Spleen (tissue), 11 donors: ENCODE results near the gene OR5L2. TPM values are rescaled to one million over a fixed set of nuclear protein-coding genes. Genes with fewer than 3 reads are reported as not detected.

Experiments used
- DNase-seq: peaks from one replicate; pipeline ENCODE4 v3.0.0-alpha.2; 2020
- H3K27ac ChIP-seq, 8 donors: fragments of 200-600 bp; sonication (generic) in 7 of 8; 1 replicate in 4 of 8; 2 replicates in 4 of 8; pipeline versions ENCODE4 v1.5.0 to v1.8.0; 2016 to 2021; ENCODE audit warnings: inconsistent platforms in 4 of 8, mild to moderate bottlenecking in 4 of 8, moderate library complexity in 1 of 8
- H3K27me3 ChIP-seq, 7 donors: fragments of 200-600 bp; sonication (generic) in 6 of 7; replicated peaks in 1 of 7; 1 replicate in 4 of 7; 2 replicates in 3 of 7; pipeline versions ENCODE4 v1.5.0 to v1.8.0; 2016 to 2021; ENCODE audit warnings: inconsistent platforms in 3 of 7, mild to moderate bottlenecking in 1 of 7
- H3K36me3 ChIP-seq, 6 donors: fragments of 200-600 bp; sonication (generic) in 5 of 6; 1 replicate in 4 of 6; 2 replicates in 2 of 6; pipeline versions ENCODE4 v1.5.0 to v1.8.0; 2016 to 2021; ENCODE audit warnings: inconsistent platforms in 2 of 6
- H3K4me1 ChIP-seq, 6 donors: fragments of 200-600 bp; sonication (generic) in 5 of 6; 1 replicate in 3 of 6; 2 replicates in 3 of 6; pipeline versions ENCODE4 v1.5.0 to v1.8.0; 2016 to 2021; ENCODE audit warnings: inconsistent platforms in 3 of 6
- H3K4me3 ChIP-seq, 8 donors: fragments of 200-600 bp; sonication (generic) in 7 of 8; 1 replicate in 4 of 8; 2 replicates in 4 of 8; pipeline versions ENCODE4 v1.5.0 to v1.8.0; 2016 to 2021; ENCODE audit warnings: inconsistent platforms in 4 of 8, mild to moderate bottlenecking in 4 of 8, moderate library complexity in 2 of 8
- H3K9me3 ChIP-seq, 8 donors: fragments of 200-600 bp; sonication (generic) in 7 of 8; 1 replicate in 4 of 8; 2 replicates in 4 of 8; pipeline versions ENCODE4 v1.5.0 to v1.8.0; 2016 to 2021; ENCODE audit warnings: inconsistent platforms in 4 of 8
- CTCF ChIP-seq, 11 experiments: fragments of 200-600 bp in 7 of 11; fragments of 450-650 bp in 4 of 11; sonication (generic) in 4 of 11; IDR thresholded peaks in 8 of 11; conservative IDR thresholded peaks in 3 of 11; 1 replicate in 7 of 11; 2 replicates in 4 of 11; pipeline versions ENCODE4 v1.4.0 to v1.8.0; 2016 to 2021; ENCODE audit warnings: antibody characterized with exemption in 11 of 11, inconsistent platforms in 4 of 11, mild to moderate bottlenecking in 1 of 11
- POLR2A ChIP-seq, 3 donors: fragments of 450-650 bp; IDR thresholded peaks; one replicate each; pipeline ENCODE4 v1.5.1; 2017; ENCODE audit warnings: antibody characterized with exemption in 3 of 3, mild to moderate bottlenecking in 1 of 3
- POLR2AphosphoS5 ChIP-seq, 3 donors: sonication (generic); formaldehyde crosslinking; IDR thresholded peaks; one replicate each; pipeline ENCODE4 v1.5.1; 2017; ENCODE audit warnings: antibody characterized with exemption in 3 of 3
- WGBS, 5 donors: extraction: QIAGEN DNeasy Blood & Tissue Kit in 3 of 5; methylation state at CpG; one replicate each; pipeline versions ENCODE4 v1.1.5 to v1.1.7; 2013 to 2018; 5-methylcytosine and 5-hydroxymethylcytosine counted together
- intact Hi-C: fragments of 100-400 bp; cut with DNase I; formaldehyde crosslinking; loops from one replicate; pipeline ENCODE4 v1.15.0; 2023; ENCODE audit warnings: low total_unique reads
- polyA plus RNA-seq, 3 donors: library from polyadenylated mRNA; stranded (reverse); fragments of 200-250 nt; gene quantifications; one replicate each; pipeline ENCODE4 v1.2.1, GENCODE V29; 2013
- total RNA-seq, 7 donors: library from RNA; depleted of rRNA in 3 of 7; stranded (reverse); fragments of >200 nt in 3 of 7; fragmentation: NEBNext Ultra II Directional in 4 of 7; extraction: Animal tissue kit (Norgen Biotek cat#: 25700) in 4 of 7; gene quantifications; one replicate each; pipeline versions ENCODE4 v1.1.0 to v1.2.1, GENCODE V29; 2016 to 2021
- donor health status: healthy with polysubstance abuse.
- donor health status: DM: no; HTN: no; CAD: no; lungs with moderate emphysema.
- donor health status: DM: no; HTN: no; CAD: no.
- donor health status: Bipolar disorder and iron deficiency.
- donor health status: healthy.
- donor health status: DM: no; HTN: no; CAD: no.
- donor health status: DM: yes; HTN: yes; CAD: no.

OR5L2 gene
- total and polyA plus RNA-seq, 10 donors = not detected

DNA sequence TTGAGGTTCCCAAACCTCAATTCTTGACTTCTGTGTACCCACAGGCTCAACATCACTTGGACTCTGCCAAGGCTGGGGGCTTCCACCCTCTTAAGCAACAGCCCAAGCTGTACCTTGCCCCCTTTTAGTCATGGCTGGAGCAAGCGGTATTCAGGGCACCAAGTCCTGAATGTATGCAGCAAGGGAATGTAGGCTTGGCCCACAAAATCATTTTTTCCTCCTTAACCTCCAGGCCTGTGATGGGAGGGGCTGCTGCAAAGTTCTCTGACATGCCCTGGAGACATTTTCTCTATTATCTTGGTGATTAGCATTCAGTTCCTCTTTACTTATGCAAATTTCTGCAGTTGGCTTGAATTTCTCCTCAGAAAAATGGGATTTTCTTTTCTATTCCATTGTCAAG is 20.8 kb upstream of the OR5L2 start:
- Histone ChIP-seq H3K4me1 (no peaks in the 10 kb centered on the region), H3K4me3 (no peak overlapping the region), H3K27me3 (no peaks in the 10 kb centered on the region), H3K27ac (no peak overlapping the region), H3K36me3 (no peaks in the 10 kb centered on the region), H3K9me3 (peaks cover 0 to 66% (median 33%) of the 10 kb centered on the region in 8 donors)
- 75 to 94% (median 88%) methylated on average over 1 of the region's 1 CpG for WGBS, 5 donors
- TF ChIP-seq POLR2A (IDR thresholded peaks at IDR 0.05) (no peak), POLR2AphosphoS5 (IDR thresholded peaks at IDR 0.05) (no peak), CTCF (IDR thresholded peaks at IDR 0.05 in 8 of 11, conservative IDR thresholded peaks at IDR 0.05 in 3 of 11) (no peak)
- DNase-seq = no peak
- intact Hi-C loops = no loop called here

GRCh38 chr11:55811067-55811466 is 16.0 kb upstream of the OR5L2 start, which contains the start of gene OR5L1:
Gene OR5L1 (plus strand): TSS chr11:55811367. CDS start chr11:55811467, 100 bp downstream.
- H3K27me3 ChIP-seq = no peaks in the 10 kb centered on the region
- H3K27ac ChIP-seq = no peak within 1 kb of the TSS
- no peak for DNase-seq
- no peaks in the 10 kb centered on the region for H3K4me1 ChIP-seq
- intact Hi-C loops = no loop called here
- peaks cover 0 to 51% (median 23%) of the 10 kb centered on the region in 8 donors for H3K9me3 ChIP-seq
- WGBS, 5 donors = 83 to 96% (median 86%) methylated on average over 1 of the region's 1 CpG
- H3K4me3 ChIP-seq = no peak within 1 kb of the TSS
- no peaks in the 10 kb centered on the region for H3K36me3 ChIP-seq
- TF ChIP-seq CTCF (IDR thresholded peaks at IDR 0.05 in 8 of 11, conservative IDR thresholded peaks at IDR 0.05 in 3 of 11) = no peak
- no peak for TF ChIP-seq POLR2AphosphoS5 (IDR thresholded peaks at IDR 0.05)
- no peak for TF ChIP-seq POLR2A (IDR thresholded peaks at IDR 0.05)

DNA sequence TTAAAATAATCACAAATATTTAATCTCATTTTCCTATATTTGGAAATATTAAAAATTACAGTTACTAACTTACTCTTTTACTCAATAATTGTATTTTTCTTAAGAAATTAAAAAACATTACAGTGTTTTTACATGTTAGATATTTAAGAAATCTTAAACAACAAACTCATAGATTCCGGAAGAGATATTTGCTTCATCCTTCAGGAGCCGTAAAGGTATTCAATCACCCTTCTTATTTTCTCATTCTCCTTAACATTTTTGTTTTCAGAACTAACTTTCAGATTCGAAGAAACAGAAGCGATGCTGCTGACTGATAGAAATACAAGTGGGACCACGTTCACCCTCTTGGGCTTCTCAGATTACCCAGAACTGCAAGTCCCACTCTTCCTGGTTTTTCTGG is 7.7 kb upstream of the OR5L2 start, which contains the start of gene OR5D18:
OR5D18 (plus strand) TSS at position 301 of the 400 bp plus-strand sequence; CDS start at position 301, 0 bp downstream.
- intact Hi-C loops = no loop called here
- WGBS, 5 donors = 81 to 87% (median 83%) methylated on average over 5 of the region's 5 CpGs

DNA sequence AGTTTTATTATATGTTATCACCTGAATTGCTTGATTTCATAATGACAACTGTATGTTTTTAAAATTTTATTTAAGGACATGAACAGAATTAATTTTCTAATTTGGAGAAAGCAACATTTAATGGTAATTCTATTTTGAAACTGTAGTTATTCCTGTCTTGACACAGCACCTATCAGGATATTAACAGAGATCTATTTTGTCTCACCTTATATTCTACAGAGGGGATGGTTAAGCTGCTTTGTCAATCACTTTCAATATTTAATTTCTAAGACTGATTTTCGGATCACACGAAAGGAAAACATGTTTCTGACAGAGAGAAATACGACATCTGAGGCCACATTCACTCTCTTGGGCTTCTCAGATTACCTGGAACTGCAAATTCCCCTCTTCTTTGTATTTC is 11.4 kb downstream of the OR5L2 start, which contains the start of gene OR5D16:
OR5D16 (plus strand) TSS at position 301 of the 400 bp plus-strand sequence; CDS start at position 301, 0 bp downstream.
- no peaks in the 10 kb centered on the region for H3K36me3 ChIP-seq
- 18 to 45% (median 32%) methylated on average over 3 of the region's 3 CpGs for WGBS, 5 donors
- peaks cover 0 to 58% (median 18%) of the 10 kb centered on the region in 8 donors for H3K9me3 ChIP-seq
- TF ChIP-seq CTCF (IDR thresholded peaks at IDR 0.05 in 8 of 11, conservative IDR thresholded peaks at IDR 0.05 in 3 of 11) (no peak), POLR2A (IDR thresholded peaks at IDR 0.05) (no peak)
- no peak for DNase-seq
- intact Hi-C loops = no loop called here
- H3K4me3 ChIP-seq = no peak within 1 kb of the TSS
- H3K27me3 ChIP-seq = no peaks in the 10 kb centered on the region
- no peak within 1 kb of the TSS for H3K27ac ChIP-seq
- no peaks in the 10 kb centered on the region for H3K4me1 ChIP-seq

More for the DNA sequence above, 7.7 kb upstream of the OR5L2 start, which contains the start of gene OR5D18:
- Histone ChIP-seq H3K36me3 (no peaks in the 10 kb centered on the region), H3K4me1 (no peaks in the 10 kb centered on the region), H3K27me3 (no peaks in the 10 kb centered on the region), H3K9me3 (peaks cover 0 to 35% (median 10%) of the 10 kb centered on the region in 8 donors), H3K27ac (no peak within 1 kb of the TSS), H3K4me3 (no peak within 1 kb of the TSS)
- DNase-seq = no peak
- TF ChIP-seq POLR2A (IDR thresholded peaks at IDR 0.05) (no peak), POLR2AphosphoS5 (IDR thresholded peaks at IDR 0.05) (no peak), CTCF (IDR thresholded peaks at IDR 0.05 in 8 of 11, conservative IDR thresholded peaks at IDR 0.05 in 3 of 11) (no peak)
